Body of pancreas (tissue), 4 donors: ENCODE measurements around the gene CD320.

Experiments used
- CTCF ChIP-seq, 7 experiments: fragments of 450-650 bp in 4 of 7; fragments of 200-600 bp in 3 of 7; sonication (generic) in 3 of 7; IDR thresholded peaks; one replicate each; pipeline ENCODE4 v1.5.1; 2016 to 2019; ENCODE audit warnings: antibody characterized with exemption in 7 of 7
- POLR2A ChIP-seq, 3 donors: fragments of 450-650 bp; IDR thresholded peaks; one replicate each; pipeline ENCODE4 v1.6.1; 2016; ENCODE audit warnings: antibody characterized with exemption in 3 of 3, mild to moderate bottlenecking in 2 of 3

GRCh38 chr19:8332976-8333766 is 25.0 kb upstream of the CD320 start:
- TF ChIP-seq POLR2A (IDR thresholded peaks at IDR 0.05) (no peak), CTCF (IDR thresholded peaks at IDR 0.05) (no peak)
